SH-SY5Y (cell line): Measurements from ENCODE around the gene SH2D1B.

Experiments used
- GATA2 ChIP-seq: IDR thresholded peaks from 2 replicates; pipeline ENCODE4 v1.6.1; 2011; ENCODE audit warnings: mild to moderate bottlenecking, low read depth, low read length
- GATA3 ChIP-seq: IDR thresholded peaks from 2 replicates; pipeline ENCODE4 v1.6.1; 2011; ENCODE audit warnings: low read depth, mild to moderate bottlenecking, low read length, moderate library complexity

GRCh38 chr1:162396201-162396906 is 15.6 kb downstream of the SH2D1B start:
- TF ChIP-seq GATA2 (no peak), GATA3 (no peak)
